GM12878 (cell line): Measurements from ENCODE around the gene TRIM56. TPM values are rescaled to one million over a fixed set of nuclear protein-coding genes. Genes with fewer than 3 reads are reported as not detected.

Experiments used
- ATAC-seq: fragments of 200-7000 bp; cut with Tn5 transposase; 3 replicates; pipeline ENCODE4 v1.9.1; 2020; ENCODE audit warnings: mild to moderate bottlenecking, moderate library complexity
- BruUV-seq: library from RNA; stranded (reverse); fragments of 400-500 nt; replicated peaks from 2 replicates; lab custom pipeline; 2021; lab: Mats Ljungman, UMichigan
- CTCF ChIA-PET: fragments of 300-600 bp; sonication (Branson Sonifier 250); formaldehyde crosslinking; extraction: SDS; loops from one replicate; lab custom pipeline; 2021; ENCODE audit warnings: inconsistent platforms; lab: Yijun Ruan, JAX
- POLR2A ChIA-PET: fragments of 350-600 bp; formaldehyde crosslinking; extraction: SDS; loops from one replicate; lab custom pipeline; 2021; ENCODE audit warnings: inconsistent platforms; lab: Charles Lee
- RAD21 ChIA-PET: fragments of 300-600 bp; sonication (Branson Sonifier 250); formaldehyde crosslinking; loops from one replicate; lab custom pipeline; 2023; ENCODE audit warnings: antibody characterized with exemption; ENCODE audit not compliant: unreplicated experiment; lab: Charles Lee
- SMC1A ChIA-PET: fragments of 300-600 bp; sonication (Branson Sonifier 250); formaldehyde crosslinking; loops from one replicate; lab custom pipeline; 2023; ENCODE audit not compliant: unreplicated experiment, uncharacterized antibody; lab: Charles Lee
- DNase-seq: peaks from one replicate; pipeline ENCODE4 v3.0.0-alpha.2; 2011; ENCODE audit warnings: low read depth, low spot score
- FAIRE-seq: peaks from 3 replicates; lab custom pipeline; 2011; peaks lifted over from hg19 to GRCh38; lab: Jason Lieb, UNC
- H2AFZ ChIP-seq: 2 replicates; pipeline ENCODE4 v1.6.0; 2011; ENCODE audit warnings: low read depth, low read length, control low read depth; ENCODE audit not compliant: control insufficient read depth
- H3K27ac ChIP-seq: 2 replicates; pipeline ENCODE4 v1.5.1; 2011; ENCODE audit warnings: control low read depth; ENCODE audit not compliant: control insufficient read depth, insufficient read depth
- H3K27me3 ChIP-seq, 2 experiments: replicated peaks in 1 of 2; 2 replicates each; pipeline versions ENCODE4 v1.6.0 to v1.6.1; 2011; ENCODE audit warnings: low read length in 1 of 2; ENCODE audit not compliant: control insufficient read depth in 2 of 2, insufficient read depth in 2 of 2
- H3K36me3 ChIP-seq, 2 experiments: 2 replicates each; pipeline ENCODE4 v1.5.1; 2011; ENCODE audit warnings: low read length in 1 of 2; ENCODE audit not compliant: control insufficient read depth in 2 of 2, insufficient read depth in 2 of 2
- H3K4me1 ChIP-seq: 2 replicates; pipeline ENCODE4 v1.6.1; 2011; ENCODE audit warnings: mild to moderate bottlenecking, low read length, moderate library complexity, mixed read lengths; ENCODE audit not compliant: control insufficient read depth, insufficient read depth
- H3K4me2 ChIP-seq: 2 replicates; pipeline ENCODE4 v1.6.0; 2011; ENCODE audit warnings: control low read depth; ENCODE audit not compliant: control insufficient read depth, insufficient read depth
- H3K4me3 ChIP-seq: fragments of 200-600 bp; sonication (generic); 2 replicates; pipeline ENCODE4 v1.5.1; 2016
- H3K79me2 ChIP-seq: 2 replicates; pipeline ENCODE4 v1.6.0; 2011; ENCODE audit warnings: low read length; ENCODE audit not compliant: control insufficient read depth, insufficient read depth
- H3K9ac ChIP-seq: 2 replicates; pipeline ENCODE4 v1.8.0; 2011; ENCODE audit warnings: low read length, control low read depth, mixed read lengths; ENCODE audit not compliant: control insufficient read depth, insufficient read depth
- H3K9me3 ChIP-seq: replicated peaks from 3 replicates; pipeline ENCODE4 v1.5.1; 2011; ENCODE audit warnings: mild to moderate bottlenecking, low read length; ENCODE audit not compliant: control insufficient read depth, insufficient read depth
- H4K20me1 ChIP-seq: 2 replicates; pipeline ENCODE4 v1.6.0; 2011; ENCODE audit not compliant: control insufficient read depth, insufficient read depth
- EP300 ChIP-seq, 2 experiments: fragments of 150-350 bp in 1 of 2; IDR thresholded peaks; 2 replicates each; pipeline ENCODE4 v1.6.1; 2011 to 2012; ENCODE audit warnings: low read depth in 2 of 2, low read length in 2 of 2, borderline replicate concordance in 1 of 2, improper control_type of control experiment in 1 of 2, inconsistent platforms in 1 of 2; ENCODE audit not compliant: control insufficient read depth in 1 of 2
- FOS ChIP-seq: IDR thresholded peaks from 3 replicates; pipeline ENCODE4 v1.6.1; 2011; ENCODE audit warnings: borderline replicate concordance; ENCODE audit not compliant: insufficient read length; ENCODE audit errors: extremely low read depth
- GATAD2B ChIP-seq: fragments of 450-650 bp; conservative IDR thresholded peaks from 2 replicates; pipeline ENCODE4 v1.6.1; 2017; ENCODE audit warnings: low read depth, mild to moderate bottlenecking, moderate library complexity
- IKZF1 ChIP-seq: fragments of 450-650 bp; conservative IDR thresholded peaks from 2 replicates; pipeline ENCODE4 v1.6.1; 2017; ENCODE audit warnings: antibody characterized with exemption, mild to moderate bottlenecking
- MEF2B ChIP-seq: fragments of 450-650 bp; IDR thresholded peaks from 2 replicates; pipeline ENCODE4 v1.6.1; 2018; ENCODE audit warnings: mild to moderate bottlenecking, moderate library complexity; ENCODE audit not compliant: partially characterized antibody, poor library complexity, severe bottlenecking
- MTA3 ChIP-seq: IDR thresholded peaks from 2 replicates; pipeline ENCODE4 v1.6.1; 2012; ENCODE audit warnings: low read length, inconsistent platforms, borderline replicate concordance
- SPI1 ChIP-seq: IDR thresholded peaks from 2 replicates; pipeline ENCODE4 v1.6.1; 2011; ENCODE audit warnings: low read depth, mild to moderate bottlenecking, low read length, moderate library complexity, borderline replicate concordance; ENCODE audit not compliant: insufficient read depth
- WGBS: methylation state at CpG from one replicate; pipeline ENCODE4 v1.1.6; 2016; ENCODE audit warnings: low lambda C conversion rate; ENCODE audit not compliant: insufficient replicate concordance, insufficient coverage; ENCODE audit errors: missing lambda C conversion rate; 5-methylcytosine and 5-hydroxymethylcytosine counted together
- in situ Hi-C: fragments of 300-500 bp; cut with MboI; formaldehyde crosslinking; loops from 9 replicates; pipeline ENCODE4 v1.14.3; 2018; ENCODE audit warnings: mixed read lengths
- intact Hi-C: fragments of 100-400 bp; cut with micrococcal nuclease; formaldehyde crosslinking; loops from one replicate; pipeline ENCODE4 v1.14.2; 2022; ENCODE audit not compliant: unreplicated experiment
- polyA plus RNA-seq, 11 experiments: library from polyadenylated mRNA; depleted of rRNA in 4 of 11; unstranded in 6 of 11; stranded (reverse) in 5 of 11; fragments of >200 nt; fragmentation: Nextera tagmentation in 4 of 11; fragmentation: Illumina TruSeq in 1 of 11; extraction: Ambion mirVana in 4 of 11; extraction: Trizol in 1 of 11; gene quantifications; 1 replicate in 1 of 11; 2 replicates in 10 of 11; pipeline versions ENCODE4 v1.2.1 to v1.2.3, GENCODE V29; 2011 to 2016; ENCODE audit warnings: inconsistent platforms in 2 of 11, missing spikeins in 2 of 11, low read depth in 1 of 11
- total RNA-seq, 4 experiments: library from RNA; depleted of rRNA in 3 of 4; stranded (reverse); fragments of >200 nt in 3 of 4; fragmentation: Illumina TruSeq in 1 of 4; extraction: Trizol in 1 of 4; gene quantifications; 2 replicates each; pipeline versions ENCODE4 v1.2.1 to v1.2.3, GENCODE V29; 2013 to 2021
- TF ChIP-seq, protein P1 (sequence below): fragments of 450-650 bp; IDR thresholded peaks from 2 replicates; pipeline ENCODE4 v1.6.1; 2017; ENCODE audit warnings: low read depth, mild to moderate bottlenecking, moderate library complexity
- TF ChIP-seq, protein P2 (sequence below): fragments of 450-650 bp; IDR thresholded peaks from 2 replicates; pipeline ENCODE4 v1.6.1; 2017; ENCODE audit warnings: mild to moderate bottlenecking, moderate library complexity
- TF ChIP-seq, protein P3 (sequence below): IDR thresholded peaks from 2 replicates; pipeline ENCODE4 v1.6.1; 2012; ENCODE audit warnings: low read depth, low read length, improper control_type of control experiment

Gene TRIM56
- total and polyA plus RNA-seq, 10 of the 15 experiments (the other 5 are each of a cell fraction or from before 2014, with no cell fraction given), result 3.2 to 37.5 (median 11.8) TPM

DNA sequence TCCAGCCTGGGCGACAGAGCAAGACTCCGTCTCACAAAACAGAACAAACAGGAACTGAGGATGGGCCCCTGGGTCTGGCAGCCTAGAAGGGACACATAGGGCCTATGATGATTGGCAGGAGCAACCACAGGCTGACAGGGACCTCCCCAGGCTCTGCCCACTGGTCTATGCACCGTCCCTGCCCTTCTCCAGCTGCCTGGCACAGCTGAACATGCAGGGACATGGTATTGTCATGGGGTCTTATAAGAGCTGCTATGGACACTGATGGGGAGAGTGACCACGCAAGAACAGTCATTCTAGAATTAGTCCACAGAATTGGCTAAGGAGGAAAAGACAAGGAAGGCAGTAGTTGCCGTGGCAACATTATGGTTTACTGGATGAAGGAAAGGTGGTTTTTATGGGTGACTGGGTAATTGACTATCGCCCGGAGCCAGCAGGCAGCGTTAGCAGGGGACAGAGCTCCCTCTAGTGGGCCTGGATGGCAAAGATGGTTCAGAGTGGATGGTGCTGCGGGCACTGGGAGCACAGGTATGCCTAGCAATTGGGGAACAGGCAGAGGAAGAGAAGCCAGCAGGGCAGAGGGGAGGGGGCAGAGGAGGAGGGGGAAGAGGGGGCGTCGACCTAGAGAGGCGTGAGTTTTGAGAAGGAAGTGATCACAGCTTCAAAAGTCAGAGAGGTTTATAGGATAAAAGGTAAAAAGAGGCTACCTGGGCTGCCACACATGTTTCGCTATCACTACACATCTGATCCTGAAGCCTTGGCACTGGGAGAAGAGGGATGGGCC is 7.8 kb upstream of the TRIM56 start:
- BruUV-seq, result no TSS peak
- FAIRE-seq (peak; percentile 80), DNase-seq (peak; percentile 49), ATAC-seq (peak; percentile 99)
- no peaks in the 10 kb centered on the region for H3K36me3 ChIP-seq
- no peaks in the 10 kb centered on the region for H3K9me3 ChIP-seq
- in situ Hi-C loops, result no loop called here
- no peak overlapping the region for H3K27ac ChIP-seq
- WGBS, result 14% methylated on average over 13 of the region's 13 CpGs
- H3K9ac ChIP-seq, result no peak overlapping the region
- no peaks in the 10 kb centered on the region for H4K20me1 ChIP-seq
- H2AFZ ChIP-seq, result peak overlapping the region; percentile 12; the same call in 1 of the 2 replicates
- H3K4me1 ChIP-seq, result peaks cover 5% of the 10 kb centered on the region
- ChIA-PET POLR2A (interaction anchor here (0.6 to 0.7 kb wide), 2 partner anchors 24 to 31 kb away, joined by 3 to 5 read pairs; no protein-coding TSS in a partner anchor), RAD21 (interaction anchor here (0.5 to 2.8 kb wide), 10 partner anchors 15 to 205 kb away, joined by 3 to 9 read pairs (median 3); no protein-coding TSS in a partner anchor), SMC1A (interaction anchor here (0.7 to 2.0 kb wide), 11 partner anchors 9 to 191 kb away, joined by 3 to 5 read pairs (median 3); partner anchors contain the start of genes ACHE and SERPINE1), CTCF (interaction anchor here (0.6 to 2.1 kb wide), 33 partner anchors 9 to 230 kb away, joined by 3 to 14 read pairs (median 4); partner anchors contain the start of genes SLC12A9, TRIM56 and UFSP1)
- no peak overlapping the region for H3K4me3 ChIP-seq
- no peaks in the 10 kb centered on the region for H3K27me3 ChIP-seq
- 0 out of 2 replicates have a peak overlapping the region, but pooled peaks have one; percentile 48 for H3K4me2 ChIP-seq
- no peaks in the 10 kb centered on the region for H3K79me2 ChIP-seq
- intact Hi-C loops, result loop anchor here (1.0 kb wide), 1 partner anchor 183 kb away; no protein-coding TSS in a partner anchor
- TF ChIP-seq, protein P1, sequence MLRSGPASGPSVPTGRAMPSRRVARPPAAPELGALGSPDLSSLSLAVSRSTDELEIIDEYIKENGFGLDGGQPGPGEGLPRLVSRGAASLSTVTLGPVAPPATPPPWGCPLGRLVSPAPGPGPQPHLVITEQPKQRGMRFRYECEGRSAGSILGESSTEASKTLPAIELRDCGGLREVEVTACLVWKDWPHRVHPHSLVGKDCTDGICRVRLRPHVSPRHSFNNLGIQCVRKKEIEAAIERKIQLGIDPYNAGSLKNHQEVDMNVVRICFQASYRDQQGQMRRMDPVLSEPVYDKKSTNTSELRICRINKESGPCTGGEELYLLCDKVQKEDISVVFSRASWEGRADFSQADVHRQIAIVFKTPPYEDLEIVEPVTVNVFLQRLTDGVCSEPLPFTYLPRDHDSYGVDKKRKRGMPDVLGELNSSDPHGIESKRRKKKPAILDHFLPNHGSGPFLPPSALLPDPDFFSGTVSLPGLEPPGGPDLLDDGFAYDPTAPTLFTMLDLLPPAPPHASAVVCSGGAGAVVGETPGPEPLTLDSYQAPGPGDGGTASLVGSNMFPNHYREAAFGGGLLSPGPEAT, result 0 out of 2 replicates have a peak, but pooled peaks have one; percentile 38
- TF ChIP-seq EP300 (IDR thresholded peaks at IDR 0.05; ENCODE audit: borderline replicate concordance in 1 of 2, control insufficient read depth in 1 of 2, low read depth in 2 of 2, low read length in 2 of 2), result 0 out of 4 replicates have a peak, but pooled peaks of 1 of the 2 experiments have one; percentile 12
- TF ChIP-seq MEF2B, result no peak
- peak; percentile 61; the same call in 1 of the 2 replicates for TF ChIP-seq GATAD2B
- TF ChIP-seq FOS, result no peak
- TF ChIP-seq, protein P2, sequence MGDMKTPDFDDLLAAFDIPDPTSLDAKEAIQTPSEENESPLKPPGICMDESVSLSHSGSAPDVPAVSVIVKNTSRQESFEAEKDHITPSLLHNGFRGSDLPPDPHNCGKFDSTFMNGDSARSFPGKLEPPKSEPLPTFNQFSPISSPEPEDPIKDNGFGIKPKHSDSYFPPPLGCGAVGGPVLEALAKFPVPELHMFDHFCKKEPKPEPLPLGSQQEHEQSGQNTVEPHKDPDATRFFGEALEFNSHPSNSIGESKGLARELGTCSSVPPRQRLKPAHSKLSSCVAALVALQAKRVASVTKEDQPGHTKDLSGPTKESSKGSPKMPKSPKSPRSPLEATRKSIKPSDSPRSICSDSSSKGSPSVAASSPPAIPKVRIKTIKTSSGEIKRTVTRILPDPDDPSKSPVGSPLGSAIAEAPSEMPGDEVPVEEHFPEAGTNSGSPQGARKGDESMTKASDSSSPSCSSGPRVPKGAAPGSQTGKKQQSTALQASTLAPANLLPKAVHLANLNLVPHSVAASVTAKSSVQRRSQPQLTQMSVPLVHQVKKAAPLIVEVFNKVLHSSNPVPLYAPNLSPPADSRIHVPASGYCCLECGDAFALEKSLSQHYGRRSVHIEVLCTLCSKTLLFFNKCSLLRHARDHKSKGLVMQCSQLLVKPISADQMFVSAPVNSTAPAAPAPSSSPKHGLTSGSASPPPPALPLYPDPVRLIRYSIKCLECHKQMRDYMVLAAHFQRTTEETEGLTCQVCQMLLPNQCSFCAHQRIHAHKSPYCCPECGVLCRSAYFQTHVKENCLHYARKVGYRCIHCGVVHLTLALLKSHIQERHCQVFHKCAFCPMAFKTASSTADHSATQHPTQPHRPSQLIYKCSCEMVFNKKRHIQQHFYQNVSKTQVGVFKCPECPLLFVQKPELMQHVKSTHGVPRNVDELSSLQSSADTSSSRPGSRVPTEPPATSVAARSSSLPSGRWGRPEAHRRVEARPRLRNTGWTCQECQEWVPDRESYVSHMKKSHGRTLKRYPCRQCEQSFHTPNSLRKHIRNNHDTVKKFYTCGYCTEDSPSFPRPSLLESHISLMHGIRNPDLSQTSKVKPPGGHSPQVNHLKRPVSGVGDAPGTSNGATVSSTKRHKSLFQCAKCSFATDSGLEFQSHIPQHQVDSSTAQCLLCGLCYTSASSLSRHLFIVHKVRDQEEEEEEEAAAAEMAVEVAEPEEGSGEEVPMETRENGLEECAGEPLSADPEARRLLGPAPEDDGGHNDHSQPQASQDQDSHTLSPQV, result no peak
- no peak for TF ChIP-seq MTA3
- TF ChIP-seq, protein P3, sequence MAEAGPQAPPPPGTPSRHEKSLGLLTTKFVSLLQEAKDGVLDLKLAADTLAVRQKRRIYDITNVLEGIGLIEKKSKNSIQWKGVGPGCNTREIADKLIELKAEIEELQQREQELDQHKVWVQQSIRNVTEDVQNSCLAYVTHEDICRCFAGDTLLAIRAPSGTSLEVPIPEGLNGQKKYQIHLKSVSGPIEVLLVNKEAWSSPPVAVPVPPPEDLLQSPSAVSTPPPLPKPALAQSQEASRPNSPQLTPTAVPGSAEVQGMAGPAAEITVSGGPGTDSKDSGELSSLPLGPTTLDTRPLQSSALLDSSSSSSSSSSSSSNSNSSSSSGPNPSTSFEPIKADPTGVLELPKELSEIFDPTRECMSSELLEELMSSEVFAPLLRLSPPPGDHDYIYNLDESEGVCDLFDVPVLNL, result no peak
- TF ChIP-seq IKZF1, result 0 out of 2 replicates have a peak, but pooled peaks have one; percentile 54
- TF ChIP-seq SPI1, result peak; percentile 39; the same call in 1 of the 2 replicates
